Heart left ventricle (tissue), 13 donors: ENCODE data around the gene SPAG9.

Experiments used
- POLR2A ChIP-seq, 2 donors: fragments of 450-650 bp; IDR thresholded peaks; one replicate each; pipeline ENCODE4 v1.6.1; 2017; ENCODE audit warnings: antibody characterized with exemption in 2 of 2, mild to moderate bottlenecking in 2 of 2, moderate library complexity in 2 of 2
- TF ChIP-seq, protein P1 (sequence below), 12 donors: fragments of 200-600 bp; sonication (generic) in 4 of 12; IDR thresholded peaks; one replicate each; pipeline versions ENCODE4 v1.5.0 to v1.8.0; 2018 to 2022; ENCODE audit warnings: antibody characterized with exemption in 12 of 12, mild to moderate bottlenecking in 5 of 12
- donor health status: ischemic (EF 13 %, LVEDD 7.1; RV severe dilation, severe dysfunction).
- donor health status: DM: no; HTN: yes; CAD: no.
- donor health status: DM: no; HTN: no; CAD: no.
- donor health status: ischemic (EF 25% LVEDD 6.9; RV normal size, moderate dysfunction).
- donor health status: ischemic (EF 25% LVEDD 5.7; RV mildly dilated, moderate dysfunction).
- donor health status: ischemic (EF 35%, LVEDD 5.7; RV mildly dilated, moderate dysfunction).
- donor health status: nonischemic (EF 11% LVEDD 7.7; RV severe dilation, severe dysfunction).
- donor health status: DM: yes; HTN: yes; CAD: no.
- donor health status: PGD.
- donor health status: ischemic (EF 29% LVEDD 5.4; RV normal size, mild dysfunction).
- donor health status: nonischemic (EF 23%, LVEDD 6.1; RV moderate dilation, normal function).

DNA sequence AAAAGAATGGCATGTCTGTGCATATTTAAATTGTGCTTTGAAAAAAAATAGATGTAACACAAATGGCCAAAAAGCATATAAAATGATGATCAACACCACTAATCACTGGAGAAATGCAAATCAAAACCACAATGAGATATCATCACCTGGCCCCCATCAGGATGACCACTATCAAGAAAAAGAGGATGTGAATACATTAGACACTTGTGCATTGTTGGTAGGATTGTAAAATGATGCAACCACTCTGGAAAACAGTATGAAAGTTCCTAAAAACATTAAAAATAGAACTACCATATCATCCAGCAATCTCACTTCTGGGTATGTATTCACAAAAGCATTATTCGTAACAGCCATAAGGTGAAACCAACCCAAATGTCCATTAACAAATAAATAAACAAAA, 91.5 kb downstream of the SPAG9 start:
- TF ChIP-seq, protein P1, sequence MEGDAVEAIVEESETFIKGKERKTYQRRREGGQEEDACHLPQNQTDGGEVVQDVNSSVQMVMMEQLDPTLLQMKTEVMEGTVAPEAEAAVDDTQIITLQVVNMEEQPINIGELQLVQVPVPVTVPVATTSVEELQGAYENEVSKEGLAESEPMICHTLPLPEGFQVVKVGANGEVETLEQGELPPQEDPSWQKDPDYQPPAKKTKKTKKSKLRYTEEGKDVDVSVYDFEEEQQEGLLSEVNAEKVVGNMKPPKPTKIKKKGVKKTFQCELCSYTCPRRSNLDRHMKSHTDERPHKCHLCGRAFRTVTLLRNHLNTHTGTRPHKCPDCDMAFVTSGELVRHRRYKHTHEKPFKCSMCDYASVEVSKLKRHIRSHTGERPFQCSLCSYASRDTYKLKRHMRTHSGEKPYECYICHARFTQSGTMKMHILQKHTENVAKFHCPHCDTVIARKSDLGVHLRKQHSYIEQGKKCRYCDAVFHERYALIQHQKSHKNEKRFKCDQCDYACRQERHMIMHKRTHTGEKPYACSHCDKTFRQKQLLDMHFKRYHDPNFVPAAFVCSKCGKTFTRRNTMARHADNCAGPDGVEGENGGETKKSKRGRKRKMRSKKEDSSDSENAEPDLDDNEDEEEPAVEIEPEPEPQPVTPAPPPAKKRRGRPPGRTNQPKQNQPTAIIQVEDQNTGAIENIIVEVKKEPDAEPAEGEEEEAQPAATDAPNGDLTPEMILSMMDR (IDR thresholded peaks at IDR 0.05) = no peak
- TF ChIP-seq POLR2A (IDR thresholded peaks at IDR 0.05) = no peak
